SU-DHL-6 (cell line): ENCODE results near the gene ROS1.
A peak's percentile ranks its signal among the peaks of the same experiment; 100 is the strongest.

Source experiments
- H2AFZ ChIP-seq: fragments of 200-600 bp; sonication (generic); 2 replicates; pipeline ENCODE4 v1.6.1; 2014; ENCODE audit warnings: low read depth, mild to moderate bottlenecking, moderate library complexity, mixed read lengths, antibody characterized with exemption, low read length; ENCODE audit not compliant: severe bottlenecking
- H3F3A ChIP-seq: fragments of 200-600 bp; shearing (Covaris generic); 2 replicates; pipeline ENCODE4 v1.6.0; 2016; ENCODE audit warnings: antibody characterized with exemption, mild to moderate bottlenecking; ENCODE audit not compliant: insufficient read depth
- H3K27ac ChIP-seq: fragments of 200-600 bp; sonication (generic); 2 replicates; pipeline ENCODE4 v1.5.1; 2016; ENCODE audit warnings: low read depth, mild to moderate bottlenecking, low read length, moderate library complexity, mixed read lengths
- H3K27me3 ChIP-seq: fragments of 200-600 bp; sonication (generic), shearing (Covaris generic); 2 replicates; pipeline ENCODE4 v1.6.0; 2014; ENCODE audit warnings: mild to moderate bottlenecking, low read length
- H3K36me3 ChIP-seq: fragments of 200-600 bp; sonication (generic); 2 replicates; pipeline ENCODE4 v1.6.1; 2014; ENCODE audit warnings: mild to moderate bottlenecking, low read length, mixed read lengths
- H3K4me2 ChIP-seq: fragments of 300-600, 200-600 bp; shearing (Covaris generic), sonication (generic); 2 replicates; pipeline ENCODE4 v1.6.0; 2014; ENCODE audit warnings: low read length, low read depth, mild to moderate bottlenecking; ENCODE audit not compliant: poor library complexity, severe bottlenecking
- H3K4me3 ChIP-seq: fragments of 200-600 bp; sonication (generic); 2 replicates; pipeline ENCODE4 v1.5.1; 2014; ENCODE audit warnings: antibody characterized with exemption, low read length, mild to moderate bottlenecking, mixed read lengths; ENCODE audit not compliant: insufficient read depth, poor library complexity, severe bottlenecking
- H3K79me2 ChIP-seq: fragments of 200-600 bp; sonication (generic); 2 replicates; pipeline ENCODE4 v1.6.1; 2014; ENCODE audit warnings: mild to moderate bottlenecking, low read length, moderate library complexity; ENCODE audit not compliant: insufficient read depth
- H3K9ac ChIP-seq: fragments of 200-600 bp; sonication (generic); 2 replicates; pipeline ENCODE4 v1.7.0; 2014; ENCODE audit warnings: mild to moderate bottlenecking, low read length
- H3K9me2 ChIP-seq: fragments of 200-600 bp; sonication (generic); replicated peaks from 2 replicates; pipeline ENCODE4 v1.6.1; 2014; ENCODE audit warnings: low read length; ENCODE audit not compliant: insufficient read depth
- H3K9me3 ChIP-seq: fragments of 200-600 bp; sonication (generic); 2 replicates; pipeline ENCODE4 v1.6.1; 2014; ENCODE audit warnings: low read length, mixed read lengths; ENCODE audit not compliant: insufficient read depth
- H4K20me1 ChIP-seq: fragments of 200-600 bp; sonication (generic); 2 replicates; pipeline ENCODE4 v1.6.1; 2014; ENCODE audit warnings: low read depth, mild to moderate bottlenecking, antibody characterized with exemption, low read length, moderate library complexity, mixed read lengths
- CTCF ChIP-seq: fragments of 200-600 bp; sonication (generic); IDR thresholded peaks from one replicate; pipeline ENCODE4 v1.5.1; 2017; ENCODE audit warnings: antibody characterized with exemption, mild to moderate bottlenecking, low read length, moderate library complexity; ENCODE audit not compliant: insufficient read depth, poor library complexity, severe bottlenecking
- EZH2phosphoT487 ChIP-seq: fragments of 200-600 bp; sonication (generic), shearing (Covaris generic); conservative IDR thresholded peaks from 2 replicates; pipeline ENCODE4 v1.6.1; 2018; ENCODE audit warnings: mild to moderate bottlenecking, antibody characterized with exemption, low read length, moderate library complexity, mixed read lengths

Gene ROS1

GRCh38 chr6:117451671-117452070 lies 25.9 kb upstream of the ROS1 start:
- no peaks in the 10 kb centered on the region for H3K27me3 ChIP-seq
- H3K27ac ChIP-seq = no peak overlapping the region
- H4K20me1 ChIP-seq = no peaks in the 10 kb centered on the region
- H3K36me3 ChIP-seq = no peaks in the 10 kb centered on the region
- no peak overlapping the region for H3K4me2 ChIP-seq
- no peak overlapping the region for H2AFZ ChIP-seq
- H3K9ac ChIP-seq = no peak overlapping the region
- no peaks in the 10 kb centered on the region for H3K9me2 ChIP-seq
- H3K4me3 ChIP-seq = no peak overlapping the region
- no peaks in the 10 kb centered on the region for H3F3A ChIP-seq
- H3K79me2 ChIP-seq = no peaks in the 10 kb centered on the region
- TF ChIP-seq CTCF (no peak), EZH2phosphoT487 (no peak)
- no peaks in the 10 kb centered on the region for H3K9me3 ChIP-seq

- H3K27ac ChIP-seq = no peak overlapping the region
Measured at GRCh38 chr6:117449549-117450439, 24.1 kb upstream of the ROS1 start.

GRCh38 chr6:117448732-117449485 lies 23.2 kb upstream of the ROS1 start:
- Histone ChIP-seq H3K4me2 (no peak overlapping the region), H2AFZ (no peak overlapping the region), H3K79me2 (no peaks in the 10 kb centered on the region), H3F3A (no peaks in the 10 kb centered on the region), H3K9me3 (no peaks in the 10 kb centered on the region), H3K27me3 (no peaks in the 10 kb centered on the region), H3K9me2 (no peaks in the 10 kb centered on the region), H4K20me1 (no peaks in the 10 kb centered on the region), H3K36me3 (no peaks in the 10 kb centered on the region), H3K27ac (no peak overlapping the region), H3K9ac (no peak overlapping the region), H3K4me3 (no peak overlapping the region)
- TF ChIP-seq CTCF = no peak
- TF ChIP-seq EZH2phosphoT487 = no peak

More at GRCh38 chr6:117449549-117450439, 24.1 kb upstream of the ROS1 start:
- no peaks in the 10 kb centered on the region for H3F3A ChIP-seq
- TF ChIP-seq EZH2phosphoT487 = no peak
- TF ChIP-seq CTCF = peak; percentile 59
- H3K27me3 ChIP-seq = no peaks in the 10 kb centered on the region
- no peak overlapping the region for H3K9ac ChIP-seq
- no peaks in the 10 kb centered on the region for H3K36me3 ChIP-seq
- H3K9me3 ChIP-seq = no peaks in the 10 kb centered on the region
- no peak overlapping the region for H2AFZ ChIP-seq
- no peaks in the 10 kb centered on the region for H3K79me2 ChIP-seq
- no peaks in the 10 kb centered on the region for H3K9me2 ChIP-seq
- H3K4me2 ChIP-seq = no peak overlapping the region
- H3K4me3 ChIP-seq = no peak overlapping the region
- no peaks in the 10 kb centered on the region for H4K20me1 ChIP-seq
